ENCODE data around the gene STON1. TPM values are rescaled to one million over a fixed set of nuclear protein-coding genes. Genes with fewer than 3 reads are reported as not detected.

The STON1 gene
- total RNA-seq = 81.0 TPM

GRCh38 chr2:48530033-48530811, at the start of gene STON1:
Gene STON1, plus strand, starts transcription at chr2:48530154. Its CDS starts 50,480 bp downstream, at chr2:48580634.

GRCh38 chr2:48617618-48618017, 87.7 kb downstream of the STON1 start, which contains the start of gene GTF2A1L:
Gene GTF2A1L, plus strand, starts transcription at chr2:48617856. Its CDS starts 19 bp downstream, at chr2:48617875.

Other genes with a start within 250 kb of the STON1 start
- 61.8 TPM for gene FOXN2, start 215.5 kb upstream of the STON1 start, total RNA-seq
- gene PPP1R21, start 89.4 kb upstream of the STON1 start, total RNA-seq = 73.7 TPM
- 17.0 TPM for gene GTF2A1L, start 87.7 kb downstream of the STON1 start, total RNA-seq
- 8.3 TPM for gene LHCGR, start 225.6 kb downstream of the STON1 start, total RNA-seq

All from camera-type eye (tissue), 1 donor.